B cell (primary cell): ENCODE results near the gene INPP5B. TPM values are rescaled to one million over a fixed set of nuclear protein-coding genes. Genes with fewer than 3 reads are reported as not detected.

ENCODE experiments used
- ATAC-seq: fragments of 200-7000 bp; cut with Tn5 transposase; one replicate; pipeline ENCODE4 v1.10.0; 2021; ENCODE audit warnings: low read depth, mild to moderate bottlenecking, moderate number of reproducible peaks, moderate library complexity
- CTCF ChIA-PET: fragments of 350-600 bp; sonication (Branson Sonifier 250); formaldehyde crosslinking; loops from one replicate; lab custom pipeline; 2021; ENCODE audit warnings: antibody characterized with exemption, inconsistent platforms; lab: Charles Lee
- POLR2A ChIA-PET: fragments of 350-600 bp; sonication (Branson Sonifier 250); formaldehyde crosslinking; loops from one replicate; lab custom pipeline; 2021; ENCODE audit warnings: antibody characterized with exemption; lab: Charles Lee
- DNase-seq: peaks from one replicate; pipeline ENCODE4 v3.0.0; 2013
- H2AFZ ChIP-seq: 2 replicates; pipeline ENCODE4 v1.6.1; 2012; ENCODE audit warnings: mild to moderate bottlenecking, low read depth, low read length; ENCODE audit not compliant: insufficient read depth, poor library complexity, severe bottlenecking
- H3K27ac ChIP-seq, 2 donors: 1 replicate in 1 of 2; 2 replicates in 1 of 2; pipeline ENCODE4 v1.5.1; 2012 to 2013; ENCODE audit warnings: low read length in 2 of 2, mild to moderate bottlenecking in 2 of 2, moderate library complexity in 1 of 2
- H3K27me3 ChIP-seq, 4 experiments: fragments of 200-600 bp in 1 of 4; sonication (generic) in 1 of 4; replicated peaks in 1 of 4; 1 replicate in 2 of 4; 2 replicates in 2 of 4; pipeline versions ENCODE4 v1.6.1 to v1.7.0; 2013 to 2016; ENCODE audit warnings: low read length in 3 of 4, mild to moderate bottlenecking in 2 of 4, mixed read lengths in 1 of 4, moderate library complexity in 1 of 4; ENCODE audit not compliant: insufficient read depth in 4 of 4, control insufficient read depth in 3 of 4; ENCODE audit errors: control extremely low read depth in 1 of 4
- H3K36me3 ChIP-seq, 2 experiments: replicated peaks in 1 of 2; 1 replicate in 1 of 2; 2 replicates in 1 of 2; pipeline versions ENCODE4 v1.6.1 to v1.7.1; 2013; ENCODE audit warnings: low read length in 1 of 2; ENCODE audit not compliant: insufficient read depth in 2 of 2, control insufficient read depth in 1 of 2; ENCODE audit errors: control extremely low read depth in 1 of 2, extremely low read depth in 1 of 2
- H3K4me1 ChIP-seq, 2 donors: fragments of 200-600 bp in 1 of 2; sonication (generic) in 1 of 2; 1 replicate in 1 of 2; 2 replicates in 1 of 2; pipeline versions ENCODE4 v1.5.1 to v1.6.1; 2013 to 2017; ENCODE audit warnings: low read length in 2 of 2; ENCODE audit not compliant: control insufficient read depth in 2 of 2, insufficient read depth in 2 of 2
- H3K4me2 ChIP-seq: replicated peaks from 2 replicates; pipeline ENCODE3; 2012; ENCODE audit warnings: mild to moderate bottlenecking, low read depth, low read length; ENCODE audit not compliant: poor library complexity, severe bottlenecking
- H3K4me3 ChIP-seq, 5 experiments: fragments of 200-600 bp in 1 of 5; sonication (generic) in 1 of 5; 1 replicate in 3 of 5; 2 replicates in 2 of 5; pipeline versions ENCODE4 v1.5.1 to v1.7.0; 2011 to 2016; ENCODE audit warnings: low read length in 4 of 5, mild to moderate bottlenecking in 4 of 5, low read depth in 2 of 5, control low read depth in 1 of 5, moderate library complexity in 1 of 5; ENCODE audit not compliant: insufficient read depth in 1 of 5; ENCODE audit errors: control extremely low read depth in 1 of 5, extremely low read depth in 1 of 5
- H3K79me2 ChIP-seq: fragments of 200-600 bp; sonication (generic); one replicate; pipeline ENCODE4 v1.6.0; 2016; ENCODE audit warnings: low read length; ENCODE audit not compliant: control insufficient read depth, insufficient read depth
- H3K9ac ChIP-seq: fragments of 200-600 bp; sonication (generic); 2 replicates; pipeline ENCODE4 v1.6.1; 2017; ENCODE audit warnings: mild to moderate bottlenecking, low read length, moderate library complexity
- H3K9me3 ChIP-seq, 3 donors: one replicate each; pipeline versions ENCODE4 v1.6.1 to v1.7.1; 2013; ENCODE audit warnings: low read length in 2 of 3; ENCODE audit not compliant: control insufficient read depth in 2 of 3, insufficient read depth in 1 of 3; ENCODE audit errors: control extremely low read depth in 1 of 3
- H4K20me1 ChIP-seq: 2 replicates; pipeline ENCODE4 v1.6.0; 2012; ENCODE audit warnings: mild to moderate bottlenecking, low read length; ENCODE audit not compliant: insufficient read depth, control insufficient read depth, poor library complexity, severe bottlenecking
- H3K27ac Mint-ChIP-seq: one replicate; pipeline ENCODE4 v1.8.0; 2021; ENCODE audit warnings: mixed read lengths
- H3K27me3 Mint-ChIP-seq: one replicate; pipeline ENCODE4 v1.8.0; 2021; ENCODE audit warnings: mixed read lengths
- H3K4me1 Mint-ChIP-seq: one replicate; pipeline ENCODE4 v1.8.0; 2021; ENCODE audit warnings: mixed read lengths
- H3K4me3 Mint-ChIP-seq: one replicate; pipeline ENCODE4 v1.8.0; 2021; ENCODE audit warnings: mixed read lengths
- H3K9me3 Mint-ChIP-seq: one replicate; pipeline ENCODE4 v1.8.0; 2022; ENCODE audit warnings: mixed read lengths; ENCODE audit not compliant: insufficient read depth
- CTCF ChIP-seq: fragments of 200-600 bp; IDR thresholded peaks from one replicate; pipeline ENCODE4 v1.8.0; 2022; ENCODE audit warnings: antibody characterized with exemption, mild to moderate bottlenecking
- EZH2 ChIP-seq: IDR thresholded peaks from 2 replicates; pipeline ENCODE4 v1.6.1; 2012; ENCODE audit warnings: borderline replicate concordance, low read depth, mild to moderate bottlenecking, moderate library complexity, low read length; ENCODE audit not compliant: insufficient read depth, poor library complexity, severe bottlenecking
- WGBS: methylation state at CpG from one replicate; pipeline ENCODE4 v1.1.5; 2013; ENCODE audit warnings: missing lambda C conversion rate; ENCODE audit not compliant: insufficient coverage; 5-methylcytosine and 5-hydroxymethylcytosine counted together
- intact Hi-C: fragments of 100-400 bp; cut with micrococcal nuclease; formaldehyde crosslinking; loops from one replicate; pipeline ENCODE4 v1.10.0; 2022
- polyA plus RNA-seq: library from polyadenylated mRNA; depleted of rRNA; stranded (reverse); fragments of >200 nt; gene quantifications from 2 replicates; pipeline ENCODE4 v1.2.3, GENCODE V29; 2012
- total RNA-seq, 2 donors: library from RNA; stranded (reverse); fragments of 120-200 nt in 1 of 2; gene quantifications; 1 replicate in 1 of 2; 2 replicates in 1 of 2; pipeline versions ENCODE4 v1.2.3 to v1.2.4, GENCODE V29; 2013 to 2022

Gene INPP5B
- total and polyA plus RNA-seq, 2 donors (not counting 1 experiment from before 2014, with no cell fraction given) = 45.4 to 63.3 TPM

GRCh38 chr1:37831809-37832208 is 115.0 kb downstream of the INPP5B start:
- CTCF ChIA-PET = interaction anchor here (0.7 kb wide), 1 partner anchor 28 kb away, joined by 3 read pairs; no protein-coding TSS in a partner anchor
- no peaks in the 10 kb centered on the region for H3K27me3 Mint-ChIP-seq
- no peak for TF ChIP-seq EZH2
- TF ChIP-seq CTCF = no peak
- DNase-seq (no peak), ATAC-seq (no peak)
- Histone ChIP-seq H3K27ac (no peak overlapping the region), H3K9ac (no peak overlapping the region), H2AFZ (no peak overlapping the region), H3K36me3 (peaks cover 21 to 63% of the 10 kb centered on the region in 2 experiments), H4K20me1 (no peaks in the 10 kb centered on the region), H3K4me1 (no peaks in the 10 kb centered on the region), H3K4me2 (no peak overlapping the region), H3K79me2 (peaks cover 5% of the 10 kb centered on the region), H3K9me3 (no peaks in the 10 kb centered on the region), H3K4me3 (no peak overlapping the region), H3K27me3 (no peaks in the 10 kb centered on the region)
- WGBS = 100% methylated on average over 2 of the region's 2 CpGs
- H3K4me1 Mint-ChIP-seq = no peaks in the 10 kb centered on the region
- H3K4me3 Mint-ChIP-seq = no peak overlapping the region
- POLR2A ChIA-PET = no interaction called here
- intact Hi-C loops = no loop called here
- no peaks in the 10 kb centered on the region for H3K9me3 Mint-ChIP-seq
- no peak overlapping the region for H3K27ac Mint-ChIP-seq

DNA sequence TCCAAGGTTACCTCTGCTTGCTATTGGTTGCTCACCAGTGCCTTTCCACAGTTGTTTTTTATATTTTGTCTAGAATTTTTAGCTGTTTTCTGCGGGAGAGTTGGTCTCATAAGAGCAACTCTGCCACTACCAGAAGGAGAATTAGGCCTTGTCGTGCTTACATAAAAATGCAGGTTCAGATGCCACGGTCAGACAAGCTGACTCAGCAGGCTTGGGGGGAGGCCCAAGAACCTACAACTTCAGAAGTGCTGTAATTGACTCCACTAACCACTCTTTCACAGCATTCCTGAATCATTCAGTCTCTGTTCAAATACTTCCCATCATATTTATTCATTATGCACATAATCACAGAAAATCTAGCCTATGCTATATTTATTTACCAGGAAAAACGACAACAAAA is 115.7 kb downstream of the INPP5B start:
- Mint-ChIP-seq H3K27me3 (no peaks in the 10 kb centered on the region), H3K9me3 (no peaks in the 10 kb centered on the region), H3K27ac (no peak overlapping the region), H3K4me1 (no peaks in the 10 kb centered on the region), H3K4me3 (no peak overlapping the region)
- Histone ChIP-seq H3K4me2 (no peak overlapping the region), H3K27ac (no peak overlapping the region), H2AFZ (no peak overlapping the region), H3K9ac (no peak overlapping the region), H3K4me3 (no peak overlapping the region), H3K9me3 (no peaks in the 10 kb centered on the region), H4K20me1 (no peaks in the 10 kb centered on the region), H3K79me2 (peaks cover 5% of the 10 kb centered on the region), H3K4me1 (no peaks in the 10 kb centered on the region), H3K36me3 (peaks cover 19 to 62% of the 10 kb centered on the region in 2 experiments), H3K27me3 (no peaks in the 10 kb centered on the region)
- no peak for DNase-seq
- TF ChIP-seq EZH2 (no peak), CTCF (no peak)
- intact Hi-C loops = no loop called here
- ATAC-seq = no peak
- ChIA-PET POLR2A (no interaction called here), CTCF (interaction anchor here (0.7 kb wide), 1 partner anchor 29 kb away, joined by 3 read pairs; no protein-coding TSS in a partner anchor)
- WGBS = 100% methylated on average over 3 of the region's 4 CpGs
